ENCODE measurements around the gene UVRAG. TPM values are rescaled to one million over a fixed set of nuclear protein-coding genes. Genes with fewer than 3 reads are reported as not detected.
"Not testable (repeated sequence)": the region's sequence is repeated elsewhere in the genome, so short reads cannot be mapped to it uniquely, and the experiment has no call there.

The UVRAG gene
- total RNA-seq, 1 experiment from 2014 or later, result 9.2 TPM

GRCh38 chr11:76048763-76049162 lies 233.8 kb downstream of the UVRAG start:
- no peak for DNase-seq (ENCODE audit: extremely low read depth, low read depth)

- no peak for DNase-seq (ENCODE audit: extremely low read depth, low read depth)
These were observed 234.5 kb downstream of the UVRAG start for GRCh38 chr11:76049511-76049910.

- DNase-seq (ENCODE audit: extremely low read depth, low read depth), result no peak
These were observed 236.9 kb downstream of the UVRAG start for GRCh38 chr11:76051937-76052336.

- no peak for DNase-seq (ENCODE audit: extremely low read depth, low read depth)
These were observed 239.3 kb downstream of the UVRAG start for GRCh38 chr11:76054330-76054729.

- no peak for DNase-seq (ENCODE audit: extremely low read depth, low read depth)
These were observed 241.9 kb downstream of the UVRAG start for GRCh38 chr11:76056876-76057275.

GRCh38 chr11:76060475-76061036 lies 245.5 kb downstream of the UVRAG start:
- DNase-seq (ENCODE audit: extremely low read depth, low read depth), result not testable (repeated sequence)

GRCh38 chr11:76062733-76063132 lies 247.7 kb downstream of the UVRAG start:
- no peak for DNase-seq (ENCODE audit: extremely low read depth, low read depth)

- no peak for DNase-seq (ENCODE audit: extremely low read depth, low read depth)
These were observed 249.2 kb downstream of the UVRAG start for GRCh38 chr11:76064192-76064591.

GRCh38 chr11:76067099-76067498 lies 252.1 kb downstream of the UVRAG start:
- DNase-seq (ENCODE audit: extremely low read depth, low read depth), result no peak

GRCh38 chr11:76069001-76069400 lies 254.0 kb downstream of the UVRAG start:
- DNase-seq (ENCODE audit: extremely low read depth, low read depth), result no peak

GRCh38 chr11:76071090-76071489 lies 256.1 kb downstream of the UVRAG start:
- no peak for DNase-seq (ENCODE audit: extremely low read depth, low read depth)

GRCh38 chr11:76073724-76074123 lies 258.7 kb downstream of the UVRAG start:
- DNase-seq (ENCODE audit: extremely low read depth, low read depth), result no peak

- DNase-seq (ENCODE audit: extremely low read depth, low read depth), result no peak
These were observed 259.4 kb downstream of the UVRAG start for GRCh38 chr11:76074148-76075095.

GRCh38 chr11:76075716-76076115 lies 260.7 kb downstream of the UVRAG start:
- no peak for DNase-seq (ENCODE audit: extremely low read depth, low read depth)

- not testable (repeated sequence) for DNase-seq (ENCODE audit: extremely low read depth, low read depth)
These were observed 261.2 kb downstream of the UVRAG start for GRCh38 chr11:76076253-76076652.

GRCh38 chr11:76076749-76077148 lies 261.7 kb downstream of the UVRAG start:
- DNase-seq (ENCODE audit: extremely low read depth, low read depth), result no peak

- no peak for DNase-seq (ENCODE audit: extremely low read depth, low read depth)
These were observed 262.7 kb downstream of the UVRAG start for GRCh38 chr11:76077575-76078150.

- DNase-seq (ENCODE audit: extremely low read depth, low read depth), result not testable (repeated sequence)
These were observed 266.1 kb downstream of the UVRAG start for GRCh38 chr11:76081084-76081483.

- no peak for DNase-seq (ENCODE audit: extremely low read depth, low read depth)
These were observed 268.8 kb downstream of the UVRAG start for GRCh38 chr11:76083563-76084451.

GRCh38 chr11:76085270-76085669 lies 270.3 kb downstream of the UVRAG start:
- DNase-seq (ENCODE audit: extremely low read depth, low read depth), result no peak
